Mesothelial cell of epicardium (in vitro differentiated cells): ENCODE data around the gene TAOK1. TPM values are rescaled to one million over a fixed set of nuclear protein-coding genes. Genes with fewer than 3 reads are reported as not detected.

ENCODE experiments used
- DNase-seq, 2 experiments: peaks; one replicate each; pipeline ENCODE4 v3.0.0; 2021; ENCODE audit warnings: low spot score in 2 of 2; ENCODE audit not compliant: unreplicated experiment in 2 of 2
- H3K27ac Mint-ChIP-seq: 2 replicates; pipeline ENCODE4 v1.8.0; 2021; ENCODE audit warnings: mixed read lengths
- H3K27me3 Mint-ChIP-seq: 2 replicates; pipeline ENCODE4 v1.8.0; 2021; ENCODE audit warnings: low read depth, mixed read lengths
- H3K36me3 Mint-ChIP-seq: 2 replicates; pipeline ENCODE4 v1.8.0; 2021; ENCODE audit warnings: mixed read lengths
- H3K4me1 Mint-ChIP-seq: 2 replicates; pipeline ENCODE4 v1.8.0; 2021; ENCODE audit warnings: mixed read lengths
- H3K4me3 Mint-ChIP-seq: 2 replicates; pipeline ENCODE4 v1.8.0; 2021; ENCODE audit warnings: mild to moderate bottlenecking, moderate library complexity, mixed read lengths
- H3K9me3 Mint-ChIP-seq: 2 replicates; pipeline ENCODE4 v1.8.0; 2021; ENCODE audit warnings: mixed read lengths
- total RNA-seq: library from RNA; stranded (reverse); gene quantifications from 3 replicates; pipeline ENCODE4 v1.2.1, GENCODE V29; 2021
- TF ChIP-seq, protein P1 (sequence below): fragments of 200-600 bp; sonication (generic); IDR thresholded peaks from one replicate; pipeline ENCODE4 v1.5.0; 2021; ENCODE audit warnings: antibody characterized with exemption; ENCODE audit not compliant: unreplicated experiment

TAOK1 gene
- total RNA-seq, 1 donor from 2014 or later: 86.7 TPM

DNA sequence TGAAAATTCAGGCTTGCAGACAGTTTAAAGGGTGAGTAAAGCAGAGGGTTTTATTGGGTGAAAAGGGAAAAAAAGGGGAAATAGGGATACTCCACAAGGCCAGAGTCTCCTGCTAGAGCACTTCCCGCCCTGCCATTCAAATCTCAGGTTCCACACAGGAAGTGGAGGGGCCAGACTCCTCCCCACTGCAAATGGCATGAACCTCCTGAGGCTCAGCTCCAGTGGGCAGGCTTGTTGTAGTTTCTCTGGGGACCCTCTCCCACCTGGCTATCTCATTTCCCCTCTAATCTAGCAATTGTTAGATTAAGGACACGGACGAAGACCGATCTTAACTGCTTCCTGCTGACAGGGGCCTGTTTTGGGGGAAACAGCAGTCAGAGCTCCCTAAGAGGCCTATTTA is 43.4 kb downstream of the TAOK1 start:
- H3K27me3 Mint-ChIP-seq: no peaks in the 10 kb centered on the region
- peaks cover 9% of the 10 kb centered on the region for H3K36me3 Mint-ChIP-seq
- H3K27ac Mint-ChIP-seq: peak overlapping the region; percentile 72
- H3K4me1 Mint-ChIP-seq: peaks cover 12% of the 10 kb centered on the region
- no peak for DNase-seq
- H3K9me3 Mint-ChIP-seq: no peaks in the 10 kb centered on the region
- TF ChIP-seq, protein P1, sequence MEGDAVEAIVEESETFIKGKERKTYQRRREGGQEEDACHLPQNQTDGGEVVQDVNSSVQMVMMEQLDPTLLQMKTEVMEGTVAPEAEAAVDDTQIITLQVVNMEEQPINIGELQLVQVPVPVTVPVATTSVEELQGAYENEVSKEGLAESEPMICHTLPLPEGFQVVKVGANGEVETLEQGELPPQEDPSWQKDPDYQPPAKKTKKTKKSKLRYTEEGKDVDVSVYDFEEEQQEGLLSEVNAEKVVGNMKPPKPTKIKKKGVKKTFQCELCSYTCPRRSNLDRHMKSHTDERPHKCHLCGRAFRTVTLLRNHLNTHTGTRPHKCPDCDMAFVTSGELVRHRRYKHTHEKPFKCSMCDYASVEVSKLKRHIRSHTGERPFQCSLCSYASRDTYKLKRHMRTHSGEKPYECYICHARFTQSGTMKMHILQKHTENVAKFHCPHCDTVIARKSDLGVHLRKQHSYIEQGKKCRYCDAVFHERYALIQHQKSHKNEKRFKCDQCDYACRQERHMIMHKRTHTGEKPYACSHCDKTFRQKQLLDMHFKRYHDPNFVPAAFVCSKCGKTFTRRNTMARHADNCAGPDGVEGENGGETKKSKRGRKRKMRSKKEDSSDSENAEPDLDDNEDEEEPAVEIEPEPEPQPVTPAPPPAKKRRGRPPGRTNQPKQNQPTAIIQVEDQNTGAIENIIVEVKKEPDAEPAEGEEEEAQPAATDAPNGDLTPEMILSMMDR: no peak
- no peak overlapping the region for H3K4me3 Mint-ChIP-seq

- no peaks in the 10 kb centered on the region for H3K27me3 Mint-ChIP-seq
- TF ChIP-seq, protein P1: no peak
- no peaks in the 10 kb centered on the region for H3K9me3 Mint-ChIP-seq
- no peak for DNase-seq
- no peak overlapping the region for H3K27ac Mint-ChIP-seq
- peaks cover 12% of the 10 kb centered on the region for H3K4me1 Mint-ChIP-seq
- H3K4me3 Mint-ChIP-seq: no peak overlapping the region
- peaks cover 9% of the 10 kb centered on the region for H3K36me3 Mint-ChIP-seq
Observed at GRCh38 chr17:29434550-29434949, 44.4 kb downstream of the TAOK1 start.

DNA sequence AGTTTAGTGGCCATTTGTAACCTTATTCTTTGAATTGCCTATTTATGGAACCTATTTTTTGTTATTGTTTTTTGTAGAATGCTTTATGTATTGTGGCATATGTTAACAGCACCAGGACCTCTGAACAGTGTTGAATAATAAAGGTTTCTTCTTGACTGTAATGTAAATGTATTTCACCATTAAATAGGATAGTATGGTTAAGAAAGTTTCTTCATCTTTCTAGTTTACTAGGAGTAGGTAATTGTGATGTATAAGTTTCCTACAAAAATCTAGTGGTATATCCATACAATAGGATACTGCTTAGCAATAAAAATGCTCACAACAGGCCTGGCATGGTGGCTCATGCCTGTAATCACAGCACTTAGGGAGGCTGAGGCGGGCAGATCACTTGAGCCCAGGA is 52.3 kb downstream of the TAOK1 start:
- H3K36me3 Mint-ChIP-seq: peaks cover 12% of the 10 kb centered on the region
- DNase-seq: no peak
- peaks cover 17% of the 10 kb centered on the region for H3K4me1 Mint-ChIP-seq
- H3K4me3 Mint-ChIP-seq: no peak overlapping the region
- no peaks in the 10 kb centered on the region for H3K9me3 Mint-ChIP-seq
- peak overlapping the region; percentile 30 for H3K27ac Mint-ChIP-seq
- TF ChIP-seq, protein P1: no peak
- H3K27me3 Mint-ChIP-seq: no peaks in the 10 kb centered on the region

DNA sequence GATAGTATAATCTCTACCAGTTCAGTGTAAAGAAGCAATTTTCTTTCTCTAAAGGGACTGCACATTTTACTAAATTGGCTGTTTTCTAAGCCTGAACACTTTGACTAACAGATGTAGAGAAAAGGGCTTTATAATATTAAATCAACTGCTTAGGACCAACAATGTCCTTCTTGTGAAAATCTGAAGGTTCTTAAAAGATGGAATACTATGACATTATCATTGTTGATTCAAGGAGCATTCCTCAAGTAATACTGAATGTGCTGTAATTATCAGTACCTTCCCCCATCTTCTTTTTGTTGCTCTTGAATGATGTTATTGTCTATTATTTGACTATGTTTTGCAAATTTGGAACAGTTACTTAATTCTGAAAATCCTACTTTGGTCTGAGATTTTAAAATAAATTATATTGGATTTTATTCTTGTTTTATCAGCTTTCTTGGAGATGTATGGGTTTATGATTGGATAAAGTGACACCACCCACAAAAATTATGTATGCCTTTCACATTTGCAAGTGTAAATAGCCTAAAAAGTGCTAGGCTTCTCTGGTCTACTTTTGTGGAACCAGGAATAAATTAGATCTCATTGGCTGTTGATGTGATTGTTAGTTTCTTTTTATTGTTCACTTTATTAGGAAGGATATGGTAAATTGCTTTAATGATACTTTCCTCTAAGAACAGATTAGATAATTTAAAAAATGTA is 53.0 kb downstream of the TAOK1 start:
- Mint-ChIP-seq H3K4me3 (no peak overlapping the region), H3K9me3 (no peaks in the 10 kb centered on the region), H3K4me1 (peaks cover 21% of the 10 kb centered on the region)

DNA sequence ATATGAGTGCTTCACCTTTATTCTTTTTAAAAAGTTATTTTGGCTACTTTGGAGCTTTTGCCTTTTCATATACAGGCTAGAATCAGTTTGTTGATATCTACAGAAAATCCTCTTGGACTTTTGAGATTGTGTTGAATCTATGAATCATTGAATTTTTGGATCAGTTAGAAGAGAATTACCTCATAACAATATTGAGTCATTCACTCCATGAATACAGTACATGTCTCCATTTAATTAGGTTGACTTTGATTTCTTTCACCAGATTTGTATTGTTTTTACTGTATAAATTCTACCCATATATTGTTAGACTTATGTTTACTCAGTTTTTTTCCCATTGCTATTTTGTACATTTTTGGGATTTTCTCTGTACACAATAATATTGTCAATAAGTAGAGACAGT is 54.4 kb downstream of the TAOK1 start:
- DNase-seq: no peak
- Mint-ChIP-seq H3K4me3 (no peak overlapping the region), H3K9me3 (no peaks in the 10 kb centered on the region), H3K36me3 (peaks cover 11% of the 10 kb centered on the region), H3K4me1 (peaks cover 27% of the 10 kb centered on the region), H3K27me3 (no peaks in the 10 kb centered on the region), H3K27ac (no peak overlapping the region)
- TF ChIP-seq, protein P1: no peak

More for the DNA sequence above, 53.0 kb downstream of the TAOK1 start:
- no peak for DNase-seq
- no peaks in the 10 kb centered on the region for H3K27me3 Mint-ChIP-seq
- TF ChIP-seq, protein P1: no peak
- peak overlapping the region; percentile 56 for H3K27ac Mint-ChIP-seq
- peaks cover 12% of the 10 kb centered on the region for H3K36me3 Mint-ChIP-seq

- H3K27me3 Mint-ChIP-seq: no peaks in the 10 kb centered on the region
- TF ChIP-seq, protein P1: no peak
- peaks cover 9% of the 10 kb centered on the region for H3K36me3 Mint-ChIP-seq
- no peak overlapping the region for H3K4me3 Mint-ChIP-seq
- no peak overlapping the region for H3K27ac Mint-ChIP-seq
- peaks cover 22% of the 10 kb centered on the region for H3K4me1 Mint-ChIP-seq
- no peaks in the 10 kb centered on the region for H3K9me3 Mint-ChIP-seq
- DNase-seq: no peak
Observed at GRCh38 chr17:29445844-29446243, 55.7 kb downstream of the TAOK1 start.
